Measurements from ENCODE around the gene COX4I1. TPM values are rescaled to one million over a fixed set of nuclear protein-coding genes. Genes with fewer than 3 reads are reported as not detected.

COX4I1 gene
- total and polyA plus RNA-seq, 2 of the 8 experiments (the other 6 are each of a cell fraction or from before 2014, with no cell fraction given) = 507 to 707 TPM

- TF ChIP-seq, protein P1, sequence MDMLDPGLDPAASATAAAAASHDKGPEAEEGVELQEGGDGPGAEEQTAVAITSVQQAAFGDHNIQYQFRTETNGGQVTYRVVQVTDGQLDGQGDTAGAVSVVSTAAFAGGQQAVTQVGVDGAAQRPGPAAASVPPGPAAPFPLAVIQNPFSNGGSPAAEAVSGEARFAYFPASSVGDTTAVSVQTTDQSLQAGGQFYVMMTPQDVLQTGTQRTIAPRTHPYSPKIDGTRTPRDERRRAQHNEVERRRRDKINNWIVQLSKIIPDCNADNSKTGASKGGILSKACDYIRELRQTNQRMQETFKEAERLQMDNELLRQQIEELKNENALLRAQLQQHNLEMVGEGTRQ (IDR thresholded peaks at IDR 0.05; ENCODE audit: low read length) = no peak
- TF ChIP-seq CREB1 (IDR thresholded peaks at IDR 0.05) = no peak
These were observed 40.3 kb downstream of the COX4I1 start (continued) for GRCh38 chr16:85839681-85840240.
